ENCODE results near the gene ZFAND2A.

ZFAND2A gene

DNA sequence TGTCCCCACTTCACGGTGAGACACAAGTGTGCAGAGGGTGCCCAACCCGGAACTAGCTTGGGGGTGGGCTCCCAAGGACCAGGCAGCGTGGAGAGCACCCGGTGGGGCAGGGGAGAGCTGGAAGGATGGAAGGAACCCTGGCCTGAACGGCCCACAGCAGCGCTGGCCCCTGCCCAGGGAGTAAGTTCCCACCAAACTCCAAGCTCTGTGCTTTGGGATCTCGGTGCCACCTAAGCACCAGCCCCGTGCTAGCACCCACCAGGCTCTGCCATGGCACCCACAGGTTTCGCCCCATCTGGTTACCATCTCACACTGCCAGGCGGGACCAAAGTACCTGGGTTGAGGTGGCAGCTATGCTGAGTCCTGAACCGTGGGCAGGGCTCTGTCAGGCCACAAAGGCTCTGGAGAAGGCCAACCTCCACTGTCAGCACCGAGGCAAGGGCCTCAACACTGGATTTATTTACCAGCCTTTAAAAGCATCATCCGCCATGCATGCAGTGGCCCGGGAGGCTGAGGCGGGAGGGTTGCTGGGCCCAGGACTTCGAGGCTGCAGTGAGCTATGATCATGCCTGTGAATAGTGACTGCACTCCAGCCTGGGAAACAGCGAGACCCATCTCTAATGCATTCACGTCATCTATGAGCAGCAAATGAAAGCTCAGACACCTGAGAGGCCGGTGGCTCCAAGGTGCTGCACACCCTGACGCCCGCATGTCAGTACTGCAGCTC is 56.0 kb downstream of the ZFAND2A start:
- H3K4me1 ChIP-seq (ENCODE audit: control insufficient read depth, insufficient read depth, low read length): no peaks in the 10 kb centered on the region; the same call in 1 of the 2 replicates
- H3K36me3 ChIP-seq (ENCODE audit: control insufficient read depth in 2 of 2, insufficient read depth in 1 of 2, low read length in 2 of 2): no peaks in the 10 kb centered on the region
- ChIA-PET POLR2A (no interaction called here), CTCF (interaction anchor here (0.6 to 1.5 kb wide), 6 partner anchors 10 to 72 kb away, joined by 3 to 6 read pairs (median 4); no protein-coding TSS in a partner anchor)
- H3K4me3 ChIP-seq (ENCODE audit: low read depth, low read length): no peak overlapping the region
- no peaks in the 10 kb centered on the region for H3K9me3 ChIP-seq (ENCODE audit: control insufficient read depth, insufficient read depth, low read depth, low read length)
- no peak for TF ChIP-seq ZFP3 (tag by site-specific recombination; IDR thresholded peaks at IDR 0.05; ENCODE audit: low read depth)
- TF ChIP-seq ZNF585B (tag by site-specific recombination; IDR thresholded peaks at IDR 0.05): no peak
- TF ChIP-seq OVOL3 (tag by site-specific recombination; IDR thresholded peaks at IDR 0.05): no peak
- TF ChIP-seq MYNN (tag by site-specific recombination; IDR thresholded peaks at IDR 0.05; ENCODE audit: borderline replicate concordance): no peak
- TF ChIP-seq TRIM28 (IDR thresholded peaks at IDR 0.05; ENCODE audit: borderline replicate concordance, low read length): no peak
- no peak for TF ChIP-seq SCRT1 (tag by site-specific recombination; IDR thresholded peaks at IDR 0.05; ENCODE audit: borderline replicate concordance)
- TF ChIP-seq, protein P1, sequence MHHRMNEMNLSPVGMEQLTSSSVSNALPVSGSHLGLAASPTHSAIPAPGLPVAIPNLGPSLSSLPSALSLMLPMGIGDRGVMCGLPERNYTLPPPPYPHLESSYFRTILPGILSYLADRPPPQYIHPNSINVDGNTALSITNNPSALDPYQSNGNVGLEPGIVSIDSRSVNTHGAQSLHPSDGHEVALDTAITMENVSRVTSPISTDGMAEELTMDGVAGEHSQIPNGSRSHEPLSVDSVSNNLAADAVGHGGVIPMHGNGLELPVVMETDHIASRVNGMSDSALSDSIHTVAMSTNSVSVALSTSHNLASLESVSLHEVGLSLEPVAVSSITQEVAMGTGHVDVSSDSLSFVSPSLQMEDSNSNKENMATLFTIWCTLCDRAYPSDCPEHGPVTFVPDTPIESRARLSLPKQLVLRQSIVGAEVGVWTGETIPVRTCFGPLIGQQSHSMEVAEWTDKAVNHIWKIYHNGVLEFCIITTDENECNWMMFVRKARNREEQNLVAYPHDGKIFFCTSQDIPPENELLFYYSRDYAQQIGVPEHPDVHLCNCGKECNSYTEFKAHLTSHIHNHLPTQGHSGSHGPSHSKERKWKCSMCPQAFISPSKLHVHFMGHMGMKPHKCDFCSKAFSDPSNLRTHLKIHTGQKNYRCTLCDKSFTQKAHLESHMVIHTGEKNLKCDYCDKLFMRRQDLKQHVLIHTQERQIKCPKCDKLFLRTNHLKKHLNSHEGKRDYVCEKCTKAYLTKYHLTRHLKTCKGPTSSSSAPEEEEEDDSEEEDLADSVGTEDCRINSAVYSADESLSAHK (tag by site-specific recombination; IDR thresholded peaks at IDR 0.05): no peak
- no peak for TF ChIP-seq ZNF354C (tag by site-specific recombination; IDR thresholded peaks at IDR 0.05; ENCODE audit: borderline replicate concordance, low read depth)
- TF ChIP-seq ZNF426 (tag by site-specific recombination; IDR thresholded peaks at IDR 0.05): no peak
- TF ChIP-seq ZNF776 (tag by site-specific recombination; IDR thresholded peaks at IDR 0.05; ENCODE audit: borderline replicate concordance): no peak
- no peak overlapping the region for H3K27ac ChIP-seq (ENCODE audit: extremely low read depth, low read depth, low read length)

DNA sequence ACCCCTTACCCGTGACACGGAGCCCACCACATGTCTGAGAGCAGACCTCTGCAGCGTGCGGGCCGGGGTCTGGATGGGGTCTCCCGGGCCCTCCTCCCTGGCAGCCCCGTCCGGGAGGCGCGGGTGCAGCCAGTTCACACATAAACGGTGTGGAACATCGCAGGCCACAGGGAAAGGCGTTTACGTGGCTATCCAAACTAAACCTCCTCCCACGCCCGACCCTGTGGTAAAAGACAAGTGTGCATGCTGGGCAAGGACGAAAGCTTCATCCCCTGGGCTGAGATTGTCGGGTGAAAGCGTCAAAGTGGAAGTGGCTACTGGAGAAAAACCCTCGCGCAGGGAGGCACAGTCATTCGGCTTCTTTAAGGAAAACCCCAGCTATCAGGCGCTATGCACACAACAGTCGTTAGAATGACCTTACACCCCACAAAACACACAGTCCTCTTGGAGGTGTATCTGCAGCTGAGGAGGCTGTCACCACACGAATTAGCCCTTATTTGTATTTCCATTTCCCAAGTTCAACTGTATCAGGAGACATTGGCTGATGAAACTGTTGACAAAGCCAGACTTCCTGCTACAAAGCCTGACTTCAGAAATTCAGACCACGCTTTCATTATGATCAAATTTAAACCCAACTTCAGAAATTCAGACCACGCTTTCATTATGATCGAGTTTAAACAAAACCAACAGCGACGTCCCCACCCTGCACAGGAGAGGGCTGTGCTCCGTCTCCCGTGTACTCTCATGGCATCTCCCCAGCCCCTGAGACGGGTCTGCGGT is 56.8 kb downstream of the ZFAND2A start:
- POLR2A ChIA-PET: no interaction called here
- CTCF ChIA-PET: interaction anchor here (0.7 to 1.1 kb wide), 3 partner anchors 69 to 110 kb away, joined by 3 to 4 read pairs (median 4); no protein-coding TSS in a partner anchor

More for the DNA sequence above, 56.8 kb downstream of the ZFAND2A start:
- peaks cover 0 to 3% of the 10 kb centered on the region in 2 experiments; a peak in 1 of 3 replicates for H3K36me3 ChIP-seq (ENCODE audit: control insufficient read depth in 2 of 2, insufficient read depth in 1 of 2, low read length in 2 of 2)
- no peaks in the 10 kb centered on the region for H3K9me3 ChIP-seq (ENCODE audit: control insufficient read depth, insufficient read depth, low read depth, low read length)
- H3K4me1 ChIP-seq (ENCODE audit: control insufficient read depth, insufficient read depth, low read length): no peaks in the 10 kb centered on the region; the same call in 1 of the 2 replicates
- TF ChIP-seq ZNF629 (tag by site-specific recombination; IDR thresholded peaks at IDR 0.05) (no peak), ZFP69B (tag by site-specific recombination; IDR thresholded peaks at IDR 0.05) (no peak), ZNF138 (tag by site-specific recombination; IDR thresholded peaks at IDR 0.05; ENCODE audit: borderline replicate concordance) (no peak), ZSCAN16 (tag by site-specific recombination; IDR thresholded peaks at IDR 0.05) (no peak), ZNF155 (tag by site-specific recombination; IDR thresholded peaks at IDR 0.05) (no peak), ZNF19 (tag by site-specific recombination; IDR thresholded peaks at IDR 0.05; ENCODE audit: low read depth) (no peak)
- TF ChIP-seq, protein P2, sequence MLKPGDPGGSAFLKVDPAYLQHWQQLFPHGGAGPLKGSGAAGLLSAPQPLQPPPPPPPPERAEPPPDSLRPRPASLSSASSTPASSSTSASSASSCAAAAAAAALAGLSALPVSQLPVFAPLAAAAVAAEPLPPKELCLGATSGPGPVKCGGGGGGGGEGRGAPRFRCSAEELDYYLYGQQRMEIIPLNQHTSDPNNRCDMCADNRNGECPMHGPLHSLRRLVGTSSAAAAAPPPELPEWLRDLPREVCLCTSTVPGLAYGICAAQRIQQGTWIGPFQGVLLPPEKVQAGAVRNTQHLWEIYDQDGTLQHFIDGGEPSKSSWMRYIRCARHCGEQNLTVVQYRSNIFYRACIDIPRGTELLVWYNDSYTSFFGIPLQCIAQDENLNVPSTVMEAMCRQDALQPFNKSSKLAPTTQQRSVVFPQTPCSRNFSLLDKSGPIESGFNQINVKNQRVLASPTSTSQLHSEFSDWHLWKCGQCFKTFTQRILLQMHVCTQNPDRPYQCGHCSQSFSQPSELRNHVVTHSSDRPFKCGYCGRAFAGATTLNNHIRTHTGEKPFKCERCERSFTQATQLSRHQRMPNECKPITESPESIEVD (tag by site-specific recombination; IDR thresholded peaks at IDR 0.05): no peak
- TF ChIP-seq, protein P3, sequence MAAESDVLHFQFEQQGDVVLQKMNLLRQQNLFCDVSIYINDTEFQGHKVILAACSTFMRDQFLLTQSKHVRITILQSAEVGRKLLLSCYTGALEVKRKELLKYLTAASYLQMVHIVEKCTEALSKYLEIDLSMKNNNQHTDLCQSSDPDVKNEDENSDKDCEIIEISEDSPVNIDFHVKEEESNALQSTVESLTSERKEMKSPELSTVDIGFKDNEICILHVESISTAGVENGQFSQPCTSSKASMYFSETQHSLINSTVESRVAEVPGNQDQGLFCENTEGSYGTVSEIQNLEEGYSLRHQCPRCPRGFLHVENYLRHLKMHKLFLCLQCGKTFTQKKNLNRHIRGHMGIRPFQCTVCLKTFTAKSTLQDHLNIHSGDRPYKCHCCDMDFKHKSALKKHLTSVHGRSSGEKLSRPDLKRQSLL (tag by site-specific recombination; IDR thresholded peaks at IDR 0.05): no peak
- TF ChIP-seq, protein P4, sequence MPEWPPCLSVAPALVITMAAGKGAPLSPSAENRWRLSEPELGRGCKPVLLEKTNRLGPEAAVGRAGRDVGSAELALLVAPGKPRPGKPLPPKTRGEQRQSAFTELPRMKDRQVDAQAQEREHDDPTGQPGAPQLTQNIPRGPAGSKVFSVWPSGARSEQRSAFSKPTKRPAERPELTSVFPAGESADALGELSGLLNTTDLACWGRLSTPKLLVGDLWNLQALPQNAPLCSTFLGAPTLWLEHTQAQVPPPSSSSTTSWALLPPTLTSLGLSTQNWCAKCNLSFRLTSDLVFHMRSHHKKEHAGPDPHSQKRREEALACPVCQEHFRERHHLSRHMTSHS (tag by site-specific recombination; IDR thresholded peaks at IDR 0.05): no peak
- no peak overlapping the region for H3K27ac ChIP-seq (ENCODE audit: extremely low read depth, low read depth, low read length)
- no peak overlapping the region for H3K4me3 ChIP-seq (ENCODE audit: low read depth, low read length)
